AG09309 (cell line): ENCODE data around the gene WBP2.
"Not testable (repeated sequence)": the region's sequence is repeated elsewhere in the genome, so short reads cannot be mapped to it uniquely, and the experiment has no call there.

ENCODE experiments used
- DNase-seq: peaks from one replicate; pipeline ENCODE4 v3.0.0-alpha.2; 2010; ENCODE audit warnings: low read depth
- H3K4me3 ChIP-seq: 2 replicates; pipeline ENCODE4 v1.5.1; 2011; ENCODE audit warnings: mild to moderate bottlenecking, low read depth, low read length, moderate library complexity; ENCODE audit not compliant: control insufficient read depth
- TF ChIP-seq, protein P1 (sequence below): IDR thresholded peaks from 2 replicates; pipeline ENCODE4 v1.5.1; 2011; ENCODE audit warnings: mild to moderate bottlenecking, low read depth, low read length, inconsistent platforms; ENCODE audit not compliant: insufficient read depth, control insufficient read depth; ENCODE audit errors: missing control alignments

Gene WBP2

DNA sequence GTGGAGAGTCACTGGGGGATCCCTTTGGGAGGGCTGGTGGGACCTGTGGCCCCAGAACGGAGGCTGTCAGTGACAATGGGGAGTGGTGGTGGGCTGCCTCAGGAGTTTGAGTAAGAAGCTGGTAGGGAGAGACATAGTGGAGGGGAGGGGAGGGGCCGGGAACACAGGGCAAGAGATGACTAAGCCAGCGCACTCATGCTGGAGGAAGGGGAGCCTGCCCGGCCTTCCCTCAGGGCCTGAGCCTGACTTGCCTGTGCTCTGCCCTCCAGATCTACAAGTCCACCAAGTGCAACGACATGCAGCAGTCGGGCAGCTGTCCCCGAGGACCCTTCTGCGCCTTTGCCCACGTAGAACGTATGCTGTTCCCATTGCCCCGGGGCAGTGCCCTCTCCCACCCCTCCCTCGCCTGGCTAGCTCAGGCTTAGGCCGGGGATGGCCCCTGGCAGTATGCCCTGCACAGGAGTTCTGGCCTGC lies 40.2 kb downstream of the WBP2 start:
- DNase-seq: peak; percentile 23
- TF ChIP-seq, protein P1, sequence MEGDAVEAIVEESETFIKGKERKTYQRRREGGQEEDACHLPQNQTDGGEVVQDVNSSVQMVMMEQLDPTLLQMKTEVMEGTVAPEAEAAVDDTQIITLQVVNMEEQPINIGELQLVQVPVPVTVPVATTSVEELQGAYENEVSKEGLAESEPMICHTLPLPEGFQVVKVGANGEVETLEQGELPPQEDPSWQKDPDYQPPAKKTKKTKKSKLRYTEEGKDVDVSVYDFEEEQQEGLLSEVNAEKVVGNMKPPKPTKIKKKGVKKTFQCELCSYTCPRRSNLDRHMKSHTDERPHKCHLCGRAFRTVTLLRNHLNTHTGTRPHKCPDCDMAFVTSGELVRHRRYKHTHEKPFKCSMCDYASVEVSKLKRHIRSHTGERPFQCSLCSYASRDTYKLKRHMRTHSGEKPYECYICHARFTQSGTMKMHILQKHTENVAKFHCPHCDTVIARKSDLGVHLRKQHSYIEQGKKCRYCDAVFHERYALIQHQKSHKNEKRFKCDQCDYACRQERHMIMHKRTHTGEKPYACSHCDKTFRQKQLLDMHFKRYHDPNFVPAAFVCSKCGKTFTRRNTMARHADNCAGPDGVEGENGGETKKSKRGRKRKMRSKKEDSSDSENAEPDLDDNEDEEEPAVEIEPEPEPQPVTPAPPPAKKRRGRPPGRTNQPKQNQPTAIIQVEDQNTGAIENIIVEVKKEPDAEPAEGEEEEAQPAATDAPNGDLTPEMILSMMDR: no peak
- H3K4me3 ChIP-seq: no peak overlapping the region

DNA sequence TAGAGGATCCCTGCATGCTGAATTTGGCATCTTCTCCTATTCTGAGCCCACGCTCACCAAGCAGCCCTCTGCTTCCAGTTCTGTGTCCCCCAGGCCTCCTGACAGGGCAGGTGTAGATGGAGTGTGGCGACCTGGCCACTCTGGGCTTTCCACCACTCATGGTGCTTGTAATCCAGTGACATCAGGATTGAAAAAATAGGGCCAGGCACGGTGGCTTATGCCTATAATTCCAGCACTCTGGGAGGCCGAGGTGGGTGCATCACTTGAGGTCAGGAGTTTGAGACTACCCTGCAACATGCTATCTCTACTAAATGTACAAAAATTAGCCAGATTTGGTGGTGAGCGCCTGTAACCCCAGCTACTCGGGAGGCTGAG lies 41.1 kb downstream of the WBP2 start:
- TF ChIP-seq, protein P1: no peak
- H3K4me3 ChIP-seq: no peak overlapping the region
- no peak for DNase-seq

DNA sequence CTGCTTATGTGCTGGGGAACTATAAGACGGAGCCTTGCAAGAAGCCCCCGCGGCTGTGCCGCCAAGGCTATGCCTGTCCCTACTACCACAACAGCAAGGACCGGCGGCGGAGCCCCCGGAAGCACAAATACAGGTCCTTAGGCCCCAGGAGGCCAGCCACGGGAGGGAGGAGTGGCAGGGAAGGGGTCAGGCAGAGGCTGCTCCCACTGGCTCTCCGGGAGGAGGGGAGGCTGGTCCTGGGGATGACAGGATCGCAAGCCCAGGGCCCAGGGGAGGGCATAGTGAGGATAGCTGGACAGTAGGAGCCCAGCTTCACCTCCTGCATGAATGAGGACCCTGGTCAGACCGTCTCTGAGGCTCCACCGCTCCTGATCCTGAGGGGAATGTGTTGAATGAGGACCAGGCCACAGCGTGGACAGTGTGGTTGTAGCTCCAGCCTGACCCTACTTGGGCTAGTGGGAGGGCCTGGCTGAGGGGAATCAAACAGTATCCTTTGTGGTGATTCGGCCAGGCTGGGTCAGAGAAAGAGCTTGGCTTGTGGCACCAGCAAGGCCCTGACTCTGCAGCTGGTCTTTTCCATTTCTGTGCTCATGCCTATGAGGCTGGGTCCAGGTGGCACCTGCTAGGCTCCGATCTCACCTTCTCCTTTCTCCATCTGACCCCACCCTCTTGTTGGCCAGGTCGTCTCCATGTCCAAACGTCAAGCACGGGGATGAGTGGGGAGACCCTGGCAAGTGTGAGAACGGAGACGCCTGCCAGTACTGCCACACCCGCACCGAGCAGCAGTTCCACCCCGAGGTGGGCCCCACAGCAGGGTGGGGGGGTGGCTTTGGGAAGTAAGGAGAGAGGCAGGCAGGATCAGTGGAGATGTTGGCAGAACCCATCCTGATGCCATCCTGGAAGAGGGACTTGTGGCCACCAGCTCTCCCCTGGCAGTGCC lies 41.8 kb downstream of the WBP2 start:
- TF ChIP-seq, protein P1: no peak
- no peak for DNase-seq
- H3K4me3 ChIP-seq: no peak overlapping the region

GRCh38 chr17:75812096-75813013 lies 42.8 kb downstream of the WBP2 start:
- H3K4me3 ChIP-seq: no peak overlapping the region
- DNase-seq: no peak
- TF ChIP-seq, protein P1: no peak

GRCh38 chr17:75811174-75811573 lies 44.0 kb downstream of the WBP2 start:
- DNase-seq: no peak
- no peak overlapping the region for H3K4me3 ChIP-seq
- TF ChIP-seq, protein P1: no peak

- DNase-seq: not testable (repeated sequence)
Measured at GRCh38 chr17:75810756-75811155, 44.4 kb downstream of the WBP2 start.

More at GRCh38 chr17:75810756-75811155, 44.4 kb downstream of the WBP2 start:
- not testable (repeated sequence) for H3K4me3 ChIP-seq
